GM12801 (cell line): ENCODE data around the gene ADAMTS3.

Experiments used
- TF ChIP-seq, protein P1 (sequence below): IDR thresholded peaks from one replicate; pipeline ENCODE4 v1.5.1; 2011; ENCODE audit warnings: control low read depth; ENCODE audit not compliant: insufficient read length; ENCODE audit errors: extremely low read depth

Gene ADAMTS3

DNA sequence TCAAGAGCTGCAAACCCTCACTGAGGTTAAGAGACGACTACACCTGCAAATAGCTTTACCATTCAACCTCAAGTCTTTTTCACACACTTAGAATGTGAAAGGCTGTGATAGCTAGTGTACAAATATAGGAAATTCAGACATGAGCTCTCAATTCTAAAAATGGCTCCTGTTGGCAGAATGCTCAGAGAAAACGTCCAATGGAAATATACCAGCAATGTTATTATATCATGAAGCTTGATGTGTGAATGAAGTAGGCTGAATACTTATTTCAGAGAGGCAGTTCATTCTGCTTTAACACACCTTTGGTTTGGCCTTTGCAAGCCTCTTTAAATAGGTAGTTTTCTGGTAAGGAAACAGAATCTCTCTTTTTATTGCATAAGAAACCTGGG lies 227.6 kb downstream of the ADAMTS3 start:
- TF ChIP-seq, protein P1, sequence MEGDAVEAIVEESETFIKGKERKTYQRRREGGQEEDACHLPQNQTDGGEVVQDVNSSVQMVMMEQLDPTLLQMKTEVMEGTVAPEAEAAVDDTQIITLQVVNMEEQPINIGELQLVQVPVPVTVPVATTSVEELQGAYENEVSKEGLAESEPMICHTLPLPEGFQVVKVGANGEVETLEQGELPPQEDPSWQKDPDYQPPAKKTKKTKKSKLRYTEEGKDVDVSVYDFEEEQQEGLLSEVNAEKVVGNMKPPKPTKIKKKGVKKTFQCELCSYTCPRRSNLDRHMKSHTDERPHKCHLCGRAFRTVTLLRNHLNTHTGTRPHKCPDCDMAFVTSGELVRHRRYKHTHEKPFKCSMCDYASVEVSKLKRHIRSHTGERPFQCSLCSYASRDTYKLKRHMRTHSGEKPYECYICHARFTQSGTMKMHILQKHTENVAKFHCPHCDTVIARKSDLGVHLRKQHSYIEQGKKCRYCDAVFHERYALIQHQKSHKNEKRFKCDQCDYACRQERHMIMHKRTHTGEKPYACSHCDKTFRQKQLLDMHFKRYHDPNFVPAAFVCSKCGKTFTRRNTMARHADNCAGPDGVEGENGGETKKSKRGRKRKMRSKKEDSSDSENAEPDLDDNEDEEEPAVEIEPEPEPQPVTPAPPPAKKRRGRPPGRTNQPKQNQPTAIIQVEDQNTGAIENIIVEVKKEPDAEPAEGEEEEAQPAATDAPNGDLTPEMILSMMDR, result no peak

DNA sequence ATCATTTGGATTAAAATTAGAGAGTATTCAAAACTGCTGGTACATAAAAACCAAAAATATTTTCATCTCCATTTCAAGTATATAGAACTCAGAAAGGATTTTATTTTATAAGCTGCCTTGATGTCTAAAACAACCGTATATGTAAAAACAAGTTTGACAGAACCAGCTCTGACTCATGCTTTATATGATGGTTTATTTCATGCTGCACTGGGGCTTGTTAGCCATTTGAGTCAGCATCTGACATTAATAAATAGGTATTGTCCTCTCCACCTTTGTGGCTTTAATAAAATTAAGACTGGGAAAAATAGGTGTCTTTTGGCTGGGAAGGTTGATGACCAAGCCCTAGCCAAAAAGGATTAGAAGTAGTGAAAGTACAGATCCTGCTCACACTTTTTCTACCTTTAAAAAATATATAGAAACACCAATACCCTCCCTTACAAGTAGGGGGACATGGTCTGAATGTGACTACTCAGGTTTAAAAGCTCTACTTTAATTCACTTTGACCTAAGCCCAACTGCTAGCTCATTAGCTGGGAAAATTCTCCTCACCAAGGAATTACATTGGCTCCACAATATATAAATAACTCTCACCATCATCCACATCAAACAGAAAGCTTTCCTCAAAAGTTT lies 228.1 kb downstream of the ADAMTS3 start:
- TF ChIP-seq, protein P1, result no peak

DNA sequence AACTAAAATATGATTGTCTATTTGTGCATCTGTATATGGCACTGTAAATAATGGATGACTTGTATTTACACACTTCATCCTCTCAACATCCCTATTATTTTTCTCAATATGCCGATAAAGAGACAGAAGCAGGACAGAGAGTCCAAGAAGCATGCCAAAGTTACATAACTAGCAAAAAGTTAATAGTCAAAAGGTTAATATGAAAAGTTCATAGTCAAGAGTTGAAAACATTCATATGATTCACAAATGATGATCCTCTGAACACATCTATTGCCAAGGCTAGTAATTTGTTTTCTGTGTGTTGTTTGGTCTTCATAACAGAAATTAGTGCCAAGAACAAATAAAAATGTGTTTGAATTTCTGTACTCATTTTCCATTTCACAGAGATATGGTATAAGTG lies 231.0 kb downstream of the ADAMTS3 start:
- TF ChIP-seq, protein P1, result no peak

DNA sequence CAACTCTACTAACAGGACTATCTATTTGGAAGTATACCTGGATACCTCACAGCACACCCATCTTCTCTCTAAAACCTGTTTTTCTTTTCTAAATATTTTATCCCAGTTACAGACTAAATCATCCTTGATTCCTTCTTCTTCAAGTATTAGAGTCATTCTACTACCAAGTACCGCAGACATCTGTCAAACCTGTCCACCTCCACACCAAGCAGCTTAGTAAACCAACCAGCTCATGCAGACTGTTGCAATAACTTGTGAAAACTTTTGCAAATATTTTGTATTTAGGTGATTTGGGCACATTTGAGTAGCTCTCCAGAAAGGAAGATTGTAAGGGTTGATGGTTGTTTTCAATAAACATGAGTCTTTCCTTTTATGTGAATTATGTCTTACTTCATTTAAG lies 238.6 kb downstream of the ADAMTS3 start:
- TF ChIP-seq, protein P1, result no peak

- TF ChIP-seq, protein P1, result no peak
These were observed 242.1 kb downstream of the ADAMTS3 start for GRCh38 chr4:72326692-72327632.

- TF ChIP-seq, protein P1, result no peak
These were observed 243.8 kb downstream of the ADAMTS3 start for GRCh38 chr4:72325215-72325614.

GRCh38 chr4:72323227-72323626 lies 245.8 kb downstream of the ADAMTS3 start:
- TF ChIP-seq, protein P1, result no peak
